Liver (tissue), 9 donors: ENCODE data around the gene CABLES1. TPM values are rescaled to one million over a fixed set of nuclear protein-coding genes. Genes with fewer than 3 reads are reported as not detected.

ENCODE experiments used
- DNase-seq: peaks from one replicate; pipeline ENCODE4 v3.0.0-alpha.2; 2017; ENCODE audit warnings: low spot score
- H3K27ac ChIP-seq, 2 donors: one replicate each; pipeline ENCODE4 v1.7.0; 2013; ENCODE audit warnings: inconsistent platforms in 2 of 2, low read length in 2 of 2, control low read depth in 1 of 2, low read depth in 1 of 2, mild to moderate bottlenecking in 1 of 2
- H3K27me3 ChIP-seq, 4 donors: one replicate each; pipeline versions ENCODE4 v1.6.1 to v1.7.0; 2013; ENCODE audit warnings: low read length in 3 of 4, inconsistent platforms in 1 of 4, mild to moderate bottlenecking in 1 of 4, moderate library complexity in 1 of 4; ENCODE audit not compliant: control insufficient read depth in 4 of 4, insufficient read depth in 4 of 4
- H3K36me3 ChIP-seq, 4 donors: one replicate each; pipeline versions ENCODE4 v1.6.1 to v1.7.0; 2013; ENCODE audit warnings: low read length in 3 of 4, mild to moderate bottlenecking in 3 of 4, low read depth in 1 of 4, moderate library complexity in 1 of 4; ENCODE audit not compliant: control insufficient read depth in 4 of 4, insufficient read depth in 3 of 4
- H3K4me1 ChIP-seq, 4 donors: one replicate each; pipeline versions ENCODE4 v1.6.1 to v1.7.0; 2013; ENCODE audit warnings: low read length in 3 of 4, mild to moderate bottlenecking in 3 of 4, moderate library complexity in 1 of 4; ENCODE audit not compliant: control insufficient read depth in 4 of 4, insufficient read depth in 4 of 4
- H3K4me3 ChIP-seq, 3 donors: one replicate each; pipeline versions ENCODE4 v1.6.1 to v1.7.0; 2013; ENCODE audit warnings: low read length in 3 of 3, control low read depth in 1 of 3, low read depth in 1 of 3, mild to moderate bottlenecking in 1 of 3
- H3K9ac ChIP-seq, 2 donors: one replicate each; pipeline ENCODE4 v1.7.0; 2013; ENCODE audit warnings: low read length in 2 of 2, mild to moderate bottlenecking in 2 of 2, moderate library complexity in 2 of 2, control low read depth in 1 of 2, low read depth in 1 of 2
- H3K9me3 ChIP-seq, 4 donors: one replicate each; pipeline versions ENCODE4 v1.6.1 to v1.7.0; 2013; ENCODE audit warnings: low read length in 3 of 4; ENCODE audit not compliant: control insufficient read depth in 4 of 4
- ATF3 ChIP-seq: IDR thresholded peaks from 2 replicates; pipeline ENCODE4 v1.6.1; 2016; ENCODE audit warnings: antibody characterized with exemption
- CTCF ChIP-seq: fragments of 150-350 bp; IDR thresholded peaks from 2 replicates; pipeline ENCODE4 v1.5.1; 2017; ENCODE audit warnings: improper control_type of control experiment, low read depth, low read length; ENCODE audit not compliant: missing input control
- EGR1 ChIP-seq, 2 donors: IDR thresholded peaks; 2 replicates each; pipeline ENCODE4 v1.6.1; 2016 to 2018; ENCODE audit warnings: antibody characterized with exemption in 2 of 2, low read depth in 2 of 2
- FOXA1 ChIP-seq: IDR thresholded peaks from 2 replicates; pipeline ENCODE4 v1.6.1; 2016; ENCODE audit warnings: antibody characterized with exemption
- FOXA2 ChIP-seq: IDR thresholded peaks from 2 replicates; pipeline ENCODE4 v1.6.1; 2016; ENCODE audit warnings: antibody characterized with exemption
- GABPA ChIP-seq, 2 donors: IDR thresholded peaks in 1 of 2; conservative IDR thresholded peaks in 1 of 2; 2 replicates each; pipeline ENCODE4 v1.6.1; 2016; ENCODE audit warnings: antibody characterized with exemption in 2 of 2, mild to moderate bottlenecking in 1 of 2, moderate library complexity in 1 of 2
- HNF4A ChIP-seq, 2 donors: conservative IDR thresholded peaks; 2 replicates each; pipeline ENCODE4 v1.6.1; 2016; ENCODE audit warnings: antibody characterized with exemption in 2 of 2, mild to moderate bottlenecking in 2 of 2
- HNF4G ChIP-seq: IDR thresholded peaks from 2 replicates; pipeline ENCODE4 v1.6.1; 2016; ENCODE audit warnings: antibody characterized with exemption
- NR2F2 ChIP-seq: IDR thresholded peaks from 2 replicates; pipeline ENCODE4 v1.6.1; 2016; ENCODE audit warnings: antibody characterized with exemption
- RAD21 ChIP-seq, 2 donors: IDR thresholded peaks; 2 replicates each; pipeline ENCODE4 v1.6.1; 2016; ENCODE audit warnings: antibody characterized with exemption in 2 of 2, mild to moderate bottlenecking in 2 of 2
- REST ChIP-seq: IDR thresholded peaks from 2 replicates; pipeline ENCODE4 v1.6.1; 2016; ENCODE audit warnings: antibody characterized with exemption, mild to moderate bottlenecking
- RXRA ChIP-seq, 2 donors: IDR thresholded peaks; 2 replicates each; pipeline ENCODE4 v1.6.1; 2017 to 2018; ENCODE audit warnings: antibody characterized with exemption in 2 of 2, mild to moderate bottlenecking in 1 of 2
- SP1 ChIP-seq: IDR thresholded peaks from 2 replicates; pipeline ENCODE4 v1.6.1; 2018; ENCODE audit warnings: antibody characterized with exemption, mild to moderate bottlenecking
- TAF1 ChIP-seq: conservative IDR thresholded peaks from 2 replicates; pipeline ENCODE4 v1.6.1; 2016; ENCODE audit warnings: antibody characterized with exemption, mild to moderate bottlenecking
- YY1 ChIP-seq: IDR thresholded peaks from 2 replicates; pipeline ENCODE4 v1.6.1; 2016; ENCODE audit warnings: antibody characterized with exemption, mild to moderate bottlenecking
- ZBTB33 ChIP-seq: IDR thresholded peaks from 2 replicates; pipeline ENCODE4 v1.6.1; 2016; ENCODE audit warnings: antibody characterized with exemption
- WGBS: extraction: QIAGEN DNeasy Blood & Tissue Kit; methylation state at CpG from one replicate; pipeline ENCODE4 v1.1.7; 2013; 5-methylcytosine and 5-hydroxymethylcytosine counted together
- polyA plus RNA-seq, 2 donors: library from polyadenylated mRNA; stranded (reverse) in 1 of 2; unstranded in 1 of 2; fragments of 200-250 nt in 1 of 2; fragments of >200 nt in 1 of 2; fragmentation: Nextera tagmentation in 1 of 2; extraction: Ambion mirVana in 1 of 2; gene quantifications; one replicate each; pipeline versions ENCODE4 v1.2.1 to v1.2.3, GENCODE V29; 2013 to 2015
- total RNA-seq, 2 donors: library from RNA; depleted of rRNA; stranded (reverse); fragments of >200 nt; gene quantifications; one replicate each; pipeline ENCODE4 v1.2.3, GENCODE V29; 2014
- donor health status: healthy.
- donor health status: healthy.
- donor health status: healthy.
- donor health status: healthy.
- donor health status: healthy.

CABLES1 gene
- total and polyA plus RNA-seq, 4 donors = 3.3 to 8.9 (median 4.5) TPM

- H3K27me3 ChIP-seq = no peaks in the 10 kb centered on the region
- TF ChIP-seq GABPA (IDR thresholded peaks at IDR 0.05 in 1 of 2, conservative IDR thresholded peaks at IDR 0.05 in 1 of 2) (no peak), YY1 (no peak), EGR1 (IDR thresholded peaks at IDR 0.05; ENCODE audit: low read depth in 2 of 2) (no peak), SP1 (no peak), FOXA1 (no peak), NR2F2 (no peak), RAD21 (IDR thresholded peaks at IDR 0.05) (no peak), FOXA2 (no peak), ZBTB33 (no peak), TAF1 (no peak), ATF3 (no peak), HNF4G (no peak), HNF4A (conservative IDR thresholded peaks at IDR 0.05) (no peak), CTCF (no peak), REST (no peak), RXRA (IDR thresholded peaks at IDR 0.05) (no peak)
- peaks cover 0 to 6% (median under 1%) of the 10 kb centered on the region in 4 donors for H3K4me1 ChIP-seq
- no peak for DNase-seq
- no peak overlapping the region for H3K9ac ChIP-seq
- no peaks in the 10 kb centered on the region for H3K9me3 ChIP-seq
- H3K36me3 ChIP-seq = no peaks in the 10 kb centered on the region
- WGBS = 93% methylated on average over 9 of the region's 9 CpGs
- H3K27ac ChIP-seq = no peak overlapping the region
- no peak overlapping the region for H3K4me3 ChIP-seq
Measured at GRCh38 chr18:23165271-23166068, 30.2 kb downstream of the CABLES1 start.
